GM12872 (cell line): Measurements from ENCODE around the gene SPTB.

Experiments used
- TF ChIP-seq, protein P1 (sequence below): IDR thresholded peaks from 3 replicates; pipeline ENCODE4 v1.5.1; 2011; ENCODE audit warnings: low read depth, mild to moderate bottlenecking, low read length, moderate library complexity; ENCODE audit not compliant: insufficient read depth

The SPTB gene

DNA sequence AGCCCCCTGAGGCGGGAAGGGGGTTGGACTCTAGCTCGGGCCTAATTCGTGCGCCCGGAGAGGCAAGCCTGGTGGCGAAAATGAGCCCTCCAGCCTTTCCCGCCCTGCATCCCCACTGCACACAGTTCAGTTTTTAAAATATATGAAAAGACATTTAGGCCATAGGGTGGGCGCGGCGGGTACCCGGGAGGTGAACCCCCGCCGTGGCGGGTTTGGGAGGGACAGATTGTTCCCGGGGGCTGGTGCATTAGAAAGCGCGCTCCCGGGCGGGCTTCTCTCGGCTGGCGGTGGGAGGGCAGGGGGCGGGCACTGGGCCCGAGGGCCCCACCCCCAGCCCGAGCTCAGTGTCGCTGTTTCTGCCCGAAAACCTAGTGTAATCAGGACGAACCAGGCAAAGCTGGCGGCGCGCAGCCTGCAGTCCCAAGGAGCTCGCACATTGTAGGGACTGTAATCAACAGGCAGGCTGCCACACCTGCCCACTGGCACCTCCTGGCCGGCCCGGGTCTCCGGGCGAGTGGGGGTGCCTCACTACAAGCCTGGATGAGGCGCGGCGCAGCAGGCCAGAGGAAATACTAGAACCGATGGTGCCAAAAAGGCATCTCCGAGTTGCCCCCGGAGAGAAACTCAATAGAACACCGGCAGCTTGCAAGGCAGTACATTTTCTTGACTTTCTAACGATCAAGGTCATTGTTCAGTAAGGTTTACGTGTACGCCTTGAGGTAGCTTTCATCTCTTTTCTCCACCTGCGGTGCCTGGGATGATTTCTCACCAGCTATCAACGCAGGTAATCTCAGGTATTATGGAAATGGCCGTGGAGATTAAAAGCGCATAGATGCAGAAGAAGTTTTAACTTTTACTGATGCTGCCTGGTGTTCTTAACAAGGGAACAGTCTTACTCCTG, 764 bp upstream of the SPTB start:
- TF ChIP-seq, protein P1, sequence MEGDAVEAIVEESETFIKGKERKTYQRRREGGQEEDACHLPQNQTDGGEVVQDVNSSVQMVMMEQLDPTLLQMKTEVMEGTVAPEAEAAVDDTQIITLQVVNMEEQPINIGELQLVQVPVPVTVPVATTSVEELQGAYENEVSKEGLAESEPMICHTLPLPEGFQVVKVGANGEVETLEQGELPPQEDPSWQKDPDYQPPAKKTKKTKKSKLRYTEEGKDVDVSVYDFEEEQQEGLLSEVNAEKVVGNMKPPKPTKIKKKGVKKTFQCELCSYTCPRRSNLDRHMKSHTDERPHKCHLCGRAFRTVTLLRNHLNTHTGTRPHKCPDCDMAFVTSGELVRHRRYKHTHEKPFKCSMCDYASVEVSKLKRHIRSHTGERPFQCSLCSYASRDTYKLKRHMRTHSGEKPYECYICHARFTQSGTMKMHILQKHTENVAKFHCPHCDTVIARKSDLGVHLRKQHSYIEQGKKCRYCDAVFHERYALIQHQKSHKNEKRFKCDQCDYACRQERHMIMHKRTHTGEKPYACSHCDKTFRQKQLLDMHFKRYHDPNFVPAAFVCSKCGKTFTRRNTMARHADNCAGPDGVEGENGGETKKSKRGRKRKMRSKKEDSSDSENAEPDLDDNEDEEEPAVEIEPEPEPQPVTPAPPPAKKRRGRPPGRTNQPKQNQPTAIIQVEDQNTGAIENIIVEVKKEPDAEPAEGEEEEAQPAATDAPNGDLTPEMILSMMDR, result no peak

DNA sequence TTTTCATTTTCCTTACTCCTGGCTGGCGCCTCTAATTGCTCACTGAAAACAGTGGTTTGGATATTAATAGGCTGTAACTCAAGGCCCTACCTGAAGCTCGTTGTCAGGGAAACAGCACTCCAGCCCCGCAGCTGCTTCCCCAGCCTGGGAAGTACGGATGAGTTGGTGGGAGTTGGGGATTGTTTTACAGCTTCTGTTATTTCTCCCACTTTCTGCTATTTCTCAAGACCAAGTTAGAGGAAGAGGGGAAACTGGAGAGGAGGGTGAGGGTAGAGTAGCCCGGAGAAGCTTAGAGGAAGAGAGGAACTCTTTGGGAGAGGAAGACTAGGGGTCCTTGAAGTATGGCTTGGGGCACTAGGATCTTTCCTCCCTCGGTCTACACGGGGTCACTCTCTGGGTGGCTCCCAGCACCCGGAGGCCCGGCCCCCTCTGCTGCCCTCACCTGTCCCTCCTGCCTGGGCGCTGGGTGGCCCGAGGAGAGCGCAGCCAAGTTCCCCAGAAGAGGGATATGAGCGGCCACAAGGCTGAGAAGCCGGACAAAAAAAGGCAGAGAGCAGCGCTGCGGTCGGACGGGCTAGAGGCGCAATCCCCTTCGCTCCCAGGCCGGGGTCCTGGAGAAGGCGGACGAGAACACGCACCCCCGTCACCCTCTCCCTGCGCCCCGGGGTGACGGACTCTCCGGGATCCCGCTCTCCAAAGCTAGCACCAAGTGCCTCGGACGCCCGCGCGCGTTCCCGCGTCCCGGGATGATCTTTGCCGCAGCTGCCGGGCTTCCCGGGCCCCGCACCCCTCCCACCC, 671 bp downstream of the SPTB start:
- TF ChIP-seq, protein P1, result no peak

DNA sequence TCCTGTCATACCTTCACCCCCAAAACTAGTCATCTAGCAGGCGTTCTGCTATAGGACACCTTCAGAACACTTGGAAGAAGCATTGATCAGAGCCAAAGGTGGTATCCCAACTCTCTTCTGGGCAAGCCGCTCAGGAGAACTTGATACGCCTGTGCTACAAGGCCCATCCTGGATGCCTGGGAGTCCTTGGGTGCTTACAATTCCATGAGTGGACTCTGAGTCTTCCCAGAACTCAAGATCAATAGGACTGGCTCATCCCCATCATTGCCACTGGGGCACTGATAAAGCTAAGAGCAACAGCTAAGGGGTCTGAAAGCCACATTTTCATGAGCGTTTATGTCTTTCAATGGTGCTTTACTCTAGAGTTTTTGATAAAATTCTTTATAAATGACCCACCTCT, 1.9 kb downstream of the SPTB start:
- TF ChIP-seq, protein P1, result no peak

DNA sequence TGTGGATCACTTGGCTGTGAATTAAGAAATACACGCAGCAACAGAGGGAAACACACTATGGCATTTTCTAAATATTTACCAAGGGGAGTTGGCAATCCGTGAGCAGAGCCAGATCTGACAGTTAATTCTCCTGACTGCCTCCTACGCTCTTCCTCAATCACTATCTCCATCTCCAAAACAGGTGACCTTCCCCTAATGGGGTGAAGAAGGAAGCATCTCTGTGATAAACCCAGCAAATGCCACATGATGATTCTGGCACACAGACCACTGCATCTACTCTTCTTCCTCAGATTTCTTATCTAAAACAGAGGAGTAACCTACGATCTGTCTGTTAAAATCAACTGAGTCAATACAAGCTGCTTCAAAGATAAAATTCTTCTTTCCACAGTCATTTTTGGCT, 4.4 kb downstream of the SPTB start:
- TF ChIP-seq, protein P1, result no peak

DNA sequence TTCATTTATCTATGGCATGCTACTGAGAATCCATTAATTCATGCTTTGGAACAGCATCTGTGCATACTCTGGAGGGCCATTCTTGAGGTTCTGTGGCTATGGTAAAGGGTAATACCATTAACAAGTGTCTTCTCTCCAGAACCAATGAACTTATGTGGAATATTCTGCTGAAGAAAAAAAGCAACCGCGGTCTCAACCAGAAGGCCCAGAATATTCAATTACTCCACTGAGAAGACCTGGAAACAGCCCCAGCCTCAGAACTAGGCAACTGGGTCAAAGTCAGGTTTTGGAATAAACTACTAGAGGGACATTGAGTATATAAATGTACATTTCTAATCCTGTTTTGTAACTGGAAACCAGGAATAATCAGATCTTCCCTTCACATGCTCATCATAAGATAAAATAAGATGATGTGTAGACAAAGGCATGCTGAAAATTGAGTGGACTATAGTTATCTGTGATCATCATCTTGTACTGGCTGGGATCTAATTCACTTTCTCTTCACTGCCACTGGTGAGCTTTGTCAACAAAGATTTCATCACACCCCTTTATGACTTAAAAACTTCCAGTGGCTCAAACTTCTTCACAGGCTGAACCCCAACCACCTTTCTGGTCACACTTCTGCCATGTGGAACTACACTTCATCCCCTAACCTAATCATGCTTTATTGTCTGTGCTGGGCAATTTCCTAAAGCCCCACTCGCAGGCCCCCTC, 6.0 kb downstream of the SPTB start:
- TF ChIP-seq, protein P1, result no peak

DNA sequence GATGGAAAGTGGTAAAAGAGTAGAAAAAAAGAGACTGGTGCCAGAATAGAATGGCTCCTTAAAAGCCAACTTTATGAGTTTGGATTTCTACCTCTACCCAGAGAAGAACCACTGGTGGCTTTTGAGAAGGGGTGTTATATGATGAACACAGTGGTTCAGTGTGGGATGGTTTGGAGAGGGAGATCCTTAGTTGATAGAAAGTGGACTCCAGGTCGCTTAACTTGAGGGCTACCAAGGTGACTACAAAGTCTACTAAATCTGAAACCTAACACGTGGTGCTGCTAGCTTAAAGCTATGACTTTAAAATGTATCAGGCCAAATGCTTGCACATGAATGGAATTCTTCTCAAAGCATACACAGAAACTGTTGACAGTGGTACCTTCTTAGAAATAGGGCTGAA, 8.4 kb downstream of the SPTB start:
- TF ChIP-seq, protein P1, result no peak

DNA sequence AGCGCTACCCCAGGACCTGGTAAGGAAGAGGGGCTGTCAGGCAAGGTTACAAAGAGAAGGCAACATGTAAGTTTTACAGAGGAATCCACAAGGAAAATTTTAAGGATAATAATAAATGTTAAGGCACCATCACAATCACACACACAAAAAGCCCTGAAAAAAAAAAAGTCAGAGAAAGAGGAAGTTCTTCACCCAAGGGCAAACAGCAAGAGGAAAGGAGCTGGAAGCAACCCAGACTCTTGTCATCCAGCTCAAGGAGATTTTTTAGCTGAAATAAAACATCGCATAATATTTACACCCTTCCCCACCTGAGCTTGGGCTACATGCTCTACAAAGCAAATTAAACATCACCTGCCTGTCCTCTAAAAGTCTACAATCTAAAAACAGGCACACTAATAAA, 9.5 kb downstream of the SPTB start:
- TF ChIP-seq, protein P1, result no peak
